ENCODE results near the gene GSKIP.

The GSKIP gene

DNA sequence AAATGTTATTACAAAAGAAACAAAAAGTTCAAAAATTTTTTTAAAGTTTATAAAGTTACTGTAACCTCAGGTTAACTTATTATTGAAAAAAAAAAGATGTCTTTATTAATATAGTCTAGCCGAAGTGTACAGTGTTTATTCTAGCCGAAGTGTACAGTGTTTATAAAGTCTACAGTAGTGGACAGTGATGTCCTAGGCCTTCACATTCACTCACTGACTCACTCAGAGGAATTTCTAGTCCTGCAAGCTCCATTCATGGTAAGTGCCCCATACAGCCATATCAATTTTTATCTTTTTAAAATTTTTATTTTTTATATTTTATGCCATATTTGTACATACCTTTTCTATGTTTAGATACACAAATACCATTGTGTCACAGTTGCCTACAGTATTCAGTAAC, 10.6 kb upstream of the GSKIP start:
- H3K4me3 ChIP-seq (replicated peaks; ENCODE audit: low read depth, low read length) = no peak overlapping the region
- no peaks in the 10 kb centered on the region for H3K27me3 ChIP-seq (replicated peaks; ENCODE audit: control insufficient read depth, insufficient read depth, low read length)
- TF ChIP-seq, protein P1, sequence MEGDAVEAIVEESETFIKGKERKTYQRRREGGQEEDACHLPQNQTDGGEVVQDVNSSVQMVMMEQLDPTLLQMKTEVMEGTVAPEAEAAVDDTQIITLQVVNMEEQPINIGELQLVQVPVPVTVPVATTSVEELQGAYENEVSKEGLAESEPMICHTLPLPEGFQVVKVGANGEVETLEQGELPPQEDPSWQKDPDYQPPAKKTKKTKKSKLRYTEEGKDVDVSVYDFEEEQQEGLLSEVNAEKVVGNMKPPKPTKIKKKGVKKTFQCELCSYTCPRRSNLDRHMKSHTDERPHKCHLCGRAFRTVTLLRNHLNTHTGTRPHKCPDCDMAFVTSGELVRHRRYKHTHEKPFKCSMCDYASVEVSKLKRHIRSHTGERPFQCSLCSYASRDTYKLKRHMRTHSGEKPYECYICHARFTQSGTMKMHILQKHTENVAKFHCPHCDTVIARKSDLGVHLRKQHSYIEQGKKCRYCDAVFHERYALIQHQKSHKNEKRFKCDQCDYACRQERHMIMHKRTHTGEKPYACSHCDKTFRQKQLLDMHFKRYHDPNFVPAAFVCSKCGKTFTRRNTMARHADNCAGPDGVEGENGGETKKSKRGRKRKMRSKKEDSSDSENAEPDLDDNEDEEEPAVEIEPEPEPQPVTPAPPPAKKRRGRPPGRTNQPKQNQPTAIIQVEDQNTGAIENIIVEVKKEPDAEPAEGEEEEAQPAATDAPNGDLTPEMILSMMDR (IDR thresholded peaks at IDR 0.05; ENCODE audit: insufficient read depth, low read length, poor library complexity, severe bottlenecking) = no peak
- no peaks in the 10 kb centered on the region for H3K36me3 ChIP-seq (ENCODE audit: control insufficient read depth, insufficient read depth, low read length)
- DNase-seq (ENCODE audit: extremely low read depth, insufficient read length) = no peak

DNA sequence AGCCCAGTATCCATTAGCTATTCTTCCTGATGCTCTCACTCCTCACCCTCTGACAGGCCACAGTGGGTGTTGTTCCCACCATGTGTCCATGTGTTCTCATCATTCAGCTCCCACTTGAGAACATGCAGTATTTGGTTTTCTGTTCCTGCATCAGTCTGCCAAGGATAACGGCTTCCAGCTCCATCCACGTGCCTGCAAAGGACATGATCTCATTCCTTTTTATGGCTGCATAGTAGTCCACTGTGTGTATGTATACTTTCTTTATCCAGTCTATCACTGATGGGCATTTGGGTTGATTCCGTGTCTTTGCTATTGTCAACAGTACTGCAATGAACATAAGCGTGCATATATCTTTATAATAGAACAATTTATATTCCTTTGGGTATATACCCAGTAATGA, 9.1 kb upstream of the GSKIP start:
- DNase-seq (ENCODE audit: extremely low read depth, insufficient read length) = no peak
- no peaks in the 10 kb centered on the region for H3K27me3 ChIP-seq (replicated peaks; ENCODE audit: control insufficient read depth, insufficient read depth, low read length)
- TF ChIP-seq, protein P1 (IDR thresholded peaks at IDR 0.05; ENCODE audit: insufficient read depth, low read length, poor library complexity, severe bottlenecking) = no peak
- no peak overlapping the region for H3K4me3 ChIP-seq (replicated peaks; ENCODE audit: low read depth, low read length)
- H3K36me3 ChIP-seq (ENCODE audit: control insufficient read depth, insufficient read depth, low read length) = no peaks in the 10 kb centered on the region

DNA sequence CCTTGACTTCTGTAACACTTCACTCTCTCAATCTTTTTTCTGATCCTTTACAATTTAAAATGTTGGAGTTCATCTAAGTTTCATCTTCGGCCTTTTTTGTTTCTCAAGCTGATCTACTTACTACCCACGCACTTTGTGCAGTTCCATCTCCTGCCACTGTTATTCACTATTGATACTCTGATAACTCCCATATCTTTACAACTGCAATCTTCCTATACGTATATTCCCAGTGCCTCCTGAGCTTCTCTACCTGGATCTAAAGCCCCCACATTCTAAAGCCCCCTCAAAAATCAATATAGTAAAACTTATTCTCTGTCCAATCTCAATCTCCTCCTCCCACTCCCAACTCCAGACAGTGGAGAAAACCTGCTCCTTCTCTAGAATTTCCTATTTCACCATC, 6.1 kb upstream of the GSKIP start:
- DNase-seq (ENCODE audit: extremely low read depth, insufficient read length) = no peak
- TF ChIP-seq, protein P1 (IDR thresholded peaks at IDR 0.05; ENCODE audit: insufficient read depth, low read length, poor library complexity, severe bottlenecking) = no peak
- no peaks in the 10 kb centered on the region for H3K27me3 ChIP-seq (replicated peaks; ENCODE audit: control insufficient read depth, insufficient read depth, low read length)

DNA sequence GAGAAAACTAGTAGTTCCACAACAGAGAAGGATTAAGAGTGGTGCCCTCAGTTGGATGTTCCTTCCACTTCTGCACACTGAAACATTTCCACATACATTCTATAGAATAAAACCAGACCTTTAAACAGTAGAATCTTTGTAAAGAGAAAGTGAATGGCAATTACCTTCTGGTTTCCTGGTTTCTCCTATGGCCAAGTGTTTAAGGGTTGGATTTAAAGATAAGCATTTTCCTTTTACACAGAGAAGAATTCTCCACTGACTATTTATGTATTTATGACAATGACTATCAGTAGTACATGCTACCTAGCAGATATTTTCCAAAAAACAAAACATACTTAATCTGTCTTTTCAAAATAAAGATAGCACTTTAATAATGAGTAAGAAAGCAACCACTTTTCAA, 3.4 kb upstream of the GSKIP start:
- Histone ChIP-seq H3K27me3 (replicated peaks; ENCODE audit: control insufficient read depth, insufficient read depth, low read length) (no peaks in the 10 kb centered on the region), H3K36me3 (ENCODE audit: control insufficient read depth, insufficient read depth, low read length) (no peaks in the 10 kb centered on the region), H3K4me3 (replicated peaks; ENCODE audit: low read depth, low read length) (no peak overlapping the region)
- TF ChIP-seq, protein P1 (IDR thresholded peaks at IDR 0.05; ENCODE audit: insufficient read depth, low read length, poor library complexity, severe bottlenecking) = no peak
- DNase-seq (ENCODE audit: extremely low read depth, insufficient read length) = no peak

More for the DNA sequence above, 6.1 kb upstream of the GSKIP start:
- Histone ChIP-seq H3K36me3 (ENCODE audit: control insufficient read depth, insufficient read depth, low read length) (no peaks in the 10 kb centered on the region), H3K4me3 (replicated peaks; ENCODE audit: low read depth, low read length) (no peak overlapping the region)

DNA sequence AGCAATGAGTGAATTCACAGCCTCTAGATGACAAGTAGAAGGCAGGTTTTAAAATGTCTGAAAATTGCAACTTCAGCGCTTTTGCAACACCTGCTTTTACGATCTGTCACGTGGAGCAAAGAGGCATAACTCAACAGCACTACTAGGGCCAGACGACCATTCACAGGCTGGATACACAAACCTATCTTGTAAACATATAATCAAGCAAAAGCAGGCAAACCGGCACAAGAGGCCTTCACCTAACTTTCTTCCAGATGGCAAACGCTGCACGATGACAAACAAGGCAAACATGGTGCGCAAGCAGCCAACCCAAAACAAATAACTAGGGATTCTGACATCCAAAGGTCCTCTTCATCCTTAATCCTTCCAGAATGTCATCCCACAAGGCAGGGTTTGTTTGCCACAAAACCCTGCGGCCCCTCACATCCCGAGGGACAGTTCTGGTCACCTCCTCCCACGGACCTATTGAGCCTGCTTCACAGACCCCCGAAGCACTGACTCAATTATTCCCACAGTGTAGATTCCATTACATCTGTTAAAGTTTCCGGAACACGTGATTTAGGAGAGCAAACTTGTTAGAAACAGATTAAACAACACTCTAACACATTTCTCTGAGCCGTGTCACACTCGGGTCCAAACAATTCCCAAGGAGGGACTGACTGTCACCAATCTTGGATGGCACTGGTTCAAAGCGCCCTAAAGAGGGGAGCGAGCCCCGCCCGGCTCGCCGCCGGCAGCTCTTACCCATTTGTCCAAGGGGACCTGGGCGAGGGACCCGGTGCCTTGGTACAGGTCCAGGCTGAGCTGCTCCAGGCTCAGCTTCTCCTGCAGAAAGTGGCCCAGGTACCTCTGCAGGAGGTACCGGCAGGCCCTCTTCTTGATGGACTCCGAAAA, 1.0 kb upstream of the GSKIP start:
- Histone ChIP-seq H3K36me3 (ENCODE audit: control insufficient read depth, insufficient read depth, low read length) (no peaks in the 10 kb centered on the region), H3K4me3 (replicated peaks; ENCODE audit: low read depth, low read length) (peak overlapping the region; percentile 78), H3K27me3 (replicated peaks; ENCODE audit: control insufficient read depth, insufficient read depth, low read length) (no peaks in the 10 kb centered on the region)
- TF ChIP-seq, protein P1 (IDR thresholded peaks at IDR 0.05; ENCODE audit: insufficient read depth, low read length, poor library complexity, severe bottlenecking) = no peak
- peak; percentile 51 for DNase-seq (ENCODE audit: extremely low read depth, insufficient read length)
